Lower leg skin (tissue), 3 donors: ENCODE data around the gene ABHD2.

Source experiments
- POLR2A ChIP-seq, 2 donors: fragments of 450-650 bp; IDR thresholded peaks; one replicate each; pipeline ENCODE4 v1.6.1; 2016 to 2017; ENCODE audit warnings: antibody characterized with exemption in 2 of 2, mild to moderate bottlenecking in 1 of 2, moderate library complexity in 1 of 2
- TF ChIP-seq, protein P1 (sequence below), 3 donors: fragments of 450-650 bp; IDR thresholded peaks; one replicate each; pipeline ENCODE4 v1.5.1; 2016; ENCODE audit warnings: antibody characterized with exemption in 3 of 3, mild to moderate bottlenecking in 3 of 3, moderate library complexity in 2 of 3

DNA sequence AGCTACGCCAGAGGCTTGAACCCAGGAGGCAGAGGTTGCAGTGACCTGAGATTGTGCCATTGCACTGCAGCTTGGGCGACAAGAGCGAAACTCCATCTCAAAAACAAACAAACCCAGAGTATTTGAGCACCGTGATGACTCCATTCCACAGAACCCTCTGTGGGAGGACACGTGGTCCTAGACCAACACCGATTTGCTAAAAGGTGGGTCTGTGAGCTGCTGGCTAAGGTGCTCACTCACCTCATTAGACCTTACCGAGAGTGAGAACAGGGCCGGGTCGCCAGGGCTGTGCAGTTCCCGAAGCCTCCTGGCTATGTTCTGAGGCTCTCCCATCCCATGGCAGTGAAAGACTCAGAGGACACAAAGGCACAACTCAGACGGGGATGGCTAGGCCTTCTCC is 17.9 kb downstream of the ABHD2 start:
- TF ChIP-seq, protein P1, sequence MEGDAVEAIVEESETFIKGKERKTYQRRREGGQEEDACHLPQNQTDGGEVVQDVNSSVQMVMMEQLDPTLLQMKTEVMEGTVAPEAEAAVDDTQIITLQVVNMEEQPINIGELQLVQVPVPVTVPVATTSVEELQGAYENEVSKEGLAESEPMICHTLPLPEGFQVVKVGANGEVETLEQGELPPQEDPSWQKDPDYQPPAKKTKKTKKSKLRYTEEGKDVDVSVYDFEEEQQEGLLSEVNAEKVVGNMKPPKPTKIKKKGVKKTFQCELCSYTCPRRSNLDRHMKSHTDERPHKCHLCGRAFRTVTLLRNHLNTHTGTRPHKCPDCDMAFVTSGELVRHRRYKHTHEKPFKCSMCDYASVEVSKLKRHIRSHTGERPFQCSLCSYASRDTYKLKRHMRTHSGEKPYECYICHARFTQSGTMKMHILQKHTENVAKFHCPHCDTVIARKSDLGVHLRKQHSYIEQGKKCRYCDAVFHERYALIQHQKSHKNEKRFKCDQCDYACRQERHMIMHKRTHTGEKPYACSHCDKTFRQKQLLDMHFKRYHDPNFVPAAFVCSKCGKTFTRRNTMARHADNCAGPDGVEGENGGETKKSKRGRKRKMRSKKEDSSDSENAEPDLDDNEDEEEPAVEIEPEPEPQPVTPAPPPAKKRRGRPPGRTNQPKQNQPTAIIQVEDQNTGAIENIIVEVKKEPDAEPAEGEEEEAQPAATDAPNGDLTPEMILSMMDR (IDR thresholded peaks at IDR 0.05), result no peak
- no peak for TF ChIP-seq POLR2A (IDR thresholded peaks at IDR 0.05)
